HEK293 (cell line): ENCODE results near the gene ANXA4.

Experiments used
- KLF8 ChIP-seq: fragments of 450-650 bp; formaldehyde crosslinking; IDR thresholded peaks from 2 replicates; pipeline ENCODE4 v1.5.1; 2016; ENCODE audit warnings: missing biosample characterization, missing genetic modification characterization
- SALL2 ChIP-seq: fragments of 450-650 bp; formaldehyde crosslinking; IDR thresholded peaks from 2 replicates; pipeline ENCODE4 v1.5.0; 2017; ENCODE audit warnings: missing biosample characterization, mild to moderate bottlenecking, missing genetic modification characterization, borderline replicate concordance
- ZNF121 ChIP-seq: fragments of 450-650 bp; formaldehyde crosslinking; IDR thresholded peaks from 2 replicates; pipeline ENCODE4 v1.5.1; 2016; ENCODE audit warnings: missing biosample characterization, missing genetic modification characterization
- ZNF202 ChIP-seq: fragments of 450-650 bp; formaldehyde crosslinking; IDR thresholded peaks from 2 replicates; pipeline ENCODE4 v1.5.1; 2016; ENCODE audit warnings: missing biosample characterization, missing genetic modification characterization, borderline replicate concordance
- ZNF214 ChIP-seq: fragments of 450-650 bp; formaldehyde crosslinking; IDR thresholded peaks from 2 replicates; pipeline ENCODE4 v1.5.1; 2017; ENCODE audit warnings: missing biosample characterization, mild to moderate bottlenecking, missing genetic modification characterization, borderline replicate concordance
- ZNF354C ChIP-seq: fragments of 450-650 bp; formaldehyde crosslinking; IDR thresholded peaks from 2 replicates; pipeline ENCODE4 v1.5.1; 2016; ENCODE audit warnings: missing biosample characterization, missing genetic modification characterization, low read depth, borderline replicate concordance
- ZNF529 ChIP-seq: fragments of 450-650 bp; formaldehyde crosslinking; IDR thresholded peaks from 2 replicates; pipeline ENCODE4 v1.5.1; 2017; ENCODE audit warnings: missing genetic modification characterization, missing biosample characterization; ENCODE audit not compliant: insufficient replicate concordance
- ZNF571 ChIP-seq: fragments of 450-650 bp; formaldehyde crosslinking; IDR thresholded peaks from 2 replicates; pipeline ENCODE4 v1.5.0; 2017; ENCODE audit warnings: missing biosample characterization, missing genetic modification characterization
- ZNF747 ChIP-seq: fragments of 450-650 bp; formaldehyde crosslinking; IDR thresholded peaks from 2 replicates; pipeline ENCODE4 v1.5.1; 2016; ENCODE audit warnings: missing biosample characterization, missing genetic modification characterization
- ZNF843 ChIP-seq: fragments of 450-650 bp; formaldehyde crosslinking; IDR thresholded peaks from 2 replicates; pipeline ENCODE4 v1.5.1; 2016; ENCODE audit warnings: missing biosample characterization, missing genetic modification characterization
- TF ChIP-seq, protein P1 (sequence below): fragments of 450-650 bp; formaldehyde crosslinking; IDR thresholded peaks from 2 replicates; pipeline ENCODE4 v1.5.1; 2016; ENCODE audit warnings: missing biosample characterization, missing genetic modification characterization
- TF ChIP-seq, protein P2 (sequence below): fragments of 450-650 bp; formaldehyde crosslinking; IDR thresholded peaks from 2 replicates; pipeline ENCODE4 v1.5.1; 2016; ENCODE audit warnings: missing biosample characterization, missing genetic modification characterization

DNA sequence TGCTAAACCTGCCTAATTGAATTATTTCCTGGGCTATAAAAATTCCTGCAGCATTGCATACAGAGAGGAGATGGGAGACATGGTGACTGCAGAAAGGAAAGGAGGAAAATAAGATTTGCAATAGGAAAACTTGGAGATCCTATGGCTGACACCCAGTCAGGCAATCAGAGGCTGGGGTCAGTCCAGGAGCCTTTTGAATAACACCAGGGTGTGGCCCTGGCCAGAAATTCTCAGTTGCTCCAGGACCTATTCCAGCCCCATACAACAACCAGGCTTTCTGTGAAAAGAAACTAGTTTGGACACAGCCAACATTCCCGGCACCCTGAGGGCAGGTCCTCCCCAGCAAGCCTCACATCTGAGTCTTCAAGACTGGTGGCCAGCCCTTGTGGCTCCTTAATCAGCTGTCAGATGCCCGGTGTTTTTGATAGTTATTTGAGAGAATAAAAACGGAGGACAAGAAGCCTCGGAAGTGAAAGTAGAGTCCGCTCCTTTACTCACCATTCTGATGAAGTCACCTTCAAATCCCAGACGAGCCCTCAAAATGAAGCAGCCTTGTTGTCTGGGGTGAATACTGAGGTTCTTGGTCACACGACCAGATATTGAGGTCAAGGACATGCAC, 56.5 kb downstream of the ANXA4 start:
- TF ChIP-seq, protein P1, sequence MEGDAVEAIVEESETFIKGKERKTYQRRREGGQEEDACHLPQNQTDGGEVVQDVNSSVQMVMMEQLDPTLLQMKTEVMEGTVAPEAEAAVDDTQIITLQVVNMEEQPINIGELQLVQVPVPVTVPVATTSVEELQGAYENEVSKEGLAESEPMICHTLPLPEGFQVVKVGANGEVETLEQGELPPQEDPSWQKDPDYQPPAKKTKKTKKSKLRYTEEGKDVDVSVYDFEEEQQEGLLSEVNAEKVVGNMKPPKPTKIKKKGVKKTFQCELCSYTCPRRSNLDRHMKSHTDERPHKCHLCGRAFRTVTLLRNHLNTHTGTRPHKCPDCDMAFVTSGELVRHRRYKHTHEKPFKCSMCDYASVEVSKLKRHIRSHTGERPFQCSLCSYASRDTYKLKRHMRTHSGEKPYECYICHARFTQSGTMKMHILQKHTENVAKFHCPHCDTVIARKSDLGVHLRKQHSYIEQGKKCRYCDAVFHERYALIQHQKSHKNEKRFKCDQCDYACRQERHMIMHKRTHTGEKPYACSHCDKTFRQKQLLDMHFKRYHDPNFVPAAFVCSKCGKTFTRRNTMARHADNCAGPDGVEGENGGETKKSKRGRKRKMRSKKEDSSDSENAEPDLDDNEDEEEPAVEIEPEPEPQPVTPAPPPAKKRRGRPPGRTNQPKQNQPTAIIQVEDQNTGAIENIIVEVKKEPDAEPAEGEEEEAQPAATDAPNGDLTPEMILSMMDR (tag by site-specific recombination) = no peak
- no peak for TF ChIP-seq ZNF121 (tag by site-specific recombination)
- no peak for TF ChIP-seq ZNF202 (tag by site-specific recombination)
- TF ChIP-seq ZNF529 (tag by site-specific recombination) = no peak
- TF ChIP-seq ZNF214 = no peak
- TF ChIP-seq, protein P2, sequence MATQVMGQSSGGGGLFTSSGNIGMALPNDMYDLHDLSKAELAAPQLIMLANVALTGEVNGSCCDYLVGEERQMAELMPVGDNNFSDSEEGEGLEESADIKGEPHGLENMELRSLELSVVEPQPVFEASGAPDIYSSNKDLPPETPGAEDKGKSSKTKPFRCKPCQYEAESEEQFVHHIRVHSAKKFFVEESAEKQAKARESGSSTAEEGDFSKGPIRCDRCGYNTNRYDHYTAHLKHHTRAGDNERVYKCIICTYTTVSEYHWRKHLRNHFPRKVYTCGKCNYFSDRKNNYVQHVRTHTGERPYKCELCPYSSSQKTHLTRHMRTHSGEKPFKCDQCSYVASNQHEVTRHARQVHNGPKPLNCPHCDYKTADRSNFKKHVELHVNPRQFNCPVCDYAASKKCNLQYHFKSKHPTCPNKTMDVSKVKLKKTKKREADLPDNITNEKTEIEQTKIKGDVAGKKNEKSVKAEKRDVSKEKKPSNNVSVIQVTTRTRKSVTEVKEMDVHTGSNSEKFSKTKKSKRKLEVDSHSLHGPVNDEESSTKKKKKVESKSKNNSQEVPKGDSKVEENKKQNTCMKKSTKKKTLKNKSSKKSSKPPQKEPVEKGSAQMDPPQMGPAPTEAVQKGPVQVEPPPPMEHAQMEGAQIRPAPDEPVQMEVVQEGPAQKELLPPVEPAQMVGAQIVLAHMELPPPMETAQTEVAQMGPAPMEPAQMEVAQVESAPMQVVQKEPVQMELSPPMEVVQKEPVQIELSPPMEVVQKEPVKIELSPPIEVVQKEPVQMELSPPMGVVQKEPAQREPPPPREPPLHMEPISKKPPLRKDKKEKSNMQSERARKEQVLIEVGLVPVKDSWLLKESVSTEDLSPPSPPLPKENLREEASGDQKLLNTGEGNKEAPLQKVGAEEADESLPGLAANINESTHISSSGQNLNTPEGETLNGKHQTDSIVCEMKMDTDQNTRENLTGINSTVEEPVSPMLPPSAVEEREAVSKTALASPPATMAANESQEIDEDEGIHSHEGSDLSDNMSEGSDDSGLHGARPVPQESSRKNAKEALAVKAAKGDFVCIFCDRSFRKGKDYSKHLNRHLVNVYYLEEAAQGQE (tag by site-specific recombination) = no peak
- no peak for TF ChIP-seq ZNF747 (tag by site-specific recombination)
- TF ChIP-seq ZNF571 (tag by site-specific recombination) = no peak
- no peak for TF ChIP-seq ZNF354C
- TF ChIP-seq ZNF843 (tag by site-specific recombination) = no peak
- no peak for TF ChIP-seq KLF8 (tag by site-specific recombination)
- TF ChIP-seq SALL2 (tag by site-specific recombination) = no peak
